Ramos (cell line): Measurements from ENCODE around the gene SH3TC1.

Experiments used
- in situ Hi-C: fragments of 300-500 bp; cut with MboI; formaldehyde crosslinking; loops from one replicate; pipeline ENCODE4 v1.14.3; 2022; ENCODE audit warnings: low sequenced_read_pairs; ENCODE audit not compliant: unreplicated experiment

The SH3TC1 gene

GRCh38 chr4:8239226-8239625 is 40.1 kb downstream of the SH3TC1 start:
- in situ Hi-C loops = no loop called here

GRCh38 chr4:8239661-8240060 is 40.6 kb downstream of the SH3TC1 start:
- in situ Hi-C loops = loop anchor here (5.0 kb wide), 1 partner anchor 163 kb away; no protein-coding TSS in a partner anchor

GRCh38 chr4:8240211-8241041 is 41.3 kb downstream of the SH3TC1 start:
- in situ Hi-C loops = loop anchor here (5.0 kb wide), 1 partner anchor 162 kb away; no protein-coding TSS in a partner anchor

DNA sequence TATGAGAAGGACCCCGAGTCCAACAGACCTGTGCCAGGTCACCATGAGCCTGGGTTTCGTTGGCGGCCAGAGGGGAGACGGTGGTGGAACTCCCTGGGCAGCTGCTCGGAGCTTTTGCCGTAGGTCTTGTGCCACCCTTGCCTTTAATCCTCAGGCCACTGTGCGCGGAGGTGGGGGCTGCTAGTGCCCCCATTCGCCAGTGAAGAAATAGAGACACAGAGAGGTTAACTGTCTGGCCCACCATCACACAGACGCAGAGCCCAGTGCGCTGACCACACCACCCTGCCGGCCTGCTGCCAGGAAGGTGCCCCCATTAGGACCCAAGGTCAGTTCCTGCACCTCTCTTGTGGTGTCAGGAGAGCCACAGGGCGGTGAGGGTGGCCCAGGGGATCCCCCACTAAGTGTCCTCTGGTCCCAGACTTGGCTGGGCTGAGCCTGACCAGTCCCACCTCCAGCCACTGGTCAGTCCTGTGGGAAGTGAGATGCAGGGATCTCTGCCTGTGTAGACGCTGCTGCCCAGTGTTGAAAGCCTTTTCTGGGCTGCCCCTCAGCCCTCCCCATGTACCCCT is 42.2 kb downstream of the SH3TC1 start:
- in situ Hi-C loops = loop anchor here (5.0 kb wide), 1 partner anchor 161 kb away; no protein-coding TSS in a partner anchor

GRCh38 chr4:8241895-8242696 is 43.0 kb downstream of the SH3TC1 start:
- in situ Hi-C loops = loop anchor here (5.0 kb wide), 1 partner anchor 160 kb away; no protein-coding TSS in a partner anchor

DNA sequence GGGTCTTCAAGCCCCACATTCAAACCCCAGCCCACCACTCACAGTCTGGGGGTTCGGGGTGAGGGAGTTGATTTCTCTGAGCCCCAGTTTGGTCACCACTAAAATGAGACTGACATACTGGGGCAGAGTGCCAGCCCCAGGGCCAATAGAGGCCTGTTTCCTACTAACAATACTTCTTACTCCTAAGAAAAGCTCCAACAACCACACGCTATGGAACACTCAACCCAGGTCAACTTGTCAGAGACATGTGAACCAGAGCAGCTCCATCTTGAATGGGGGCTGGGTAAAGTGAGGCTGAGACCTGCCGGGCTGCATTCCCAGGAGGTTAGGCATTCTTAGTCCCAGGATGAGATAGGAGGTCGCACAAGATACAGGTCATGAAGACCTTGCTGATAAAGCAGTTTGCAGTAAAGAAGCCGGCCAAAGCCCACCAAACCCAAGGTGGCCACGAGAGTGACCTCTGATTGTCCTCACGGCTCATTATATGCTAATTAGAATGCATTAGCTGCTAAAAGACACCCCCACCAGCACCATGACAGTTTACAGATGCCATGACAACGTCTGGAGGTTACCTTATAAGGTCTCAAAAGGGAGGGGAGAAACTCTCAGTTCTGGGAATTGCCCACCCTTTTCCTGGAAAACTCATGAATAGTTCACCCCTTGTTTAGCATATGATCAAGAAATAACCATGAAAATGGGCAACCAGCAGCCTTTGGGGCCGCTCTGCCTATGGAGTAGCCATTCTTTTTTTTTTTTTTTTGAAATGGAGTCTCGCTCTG is 43.9 kb downstream of the SH3TC1 start:
- in situ Hi-C loops = loop anchor here (5.0 kb wide), 1 partner anchor 159 kb away; no protein-coding TSS in a partner anchor

DNA sequence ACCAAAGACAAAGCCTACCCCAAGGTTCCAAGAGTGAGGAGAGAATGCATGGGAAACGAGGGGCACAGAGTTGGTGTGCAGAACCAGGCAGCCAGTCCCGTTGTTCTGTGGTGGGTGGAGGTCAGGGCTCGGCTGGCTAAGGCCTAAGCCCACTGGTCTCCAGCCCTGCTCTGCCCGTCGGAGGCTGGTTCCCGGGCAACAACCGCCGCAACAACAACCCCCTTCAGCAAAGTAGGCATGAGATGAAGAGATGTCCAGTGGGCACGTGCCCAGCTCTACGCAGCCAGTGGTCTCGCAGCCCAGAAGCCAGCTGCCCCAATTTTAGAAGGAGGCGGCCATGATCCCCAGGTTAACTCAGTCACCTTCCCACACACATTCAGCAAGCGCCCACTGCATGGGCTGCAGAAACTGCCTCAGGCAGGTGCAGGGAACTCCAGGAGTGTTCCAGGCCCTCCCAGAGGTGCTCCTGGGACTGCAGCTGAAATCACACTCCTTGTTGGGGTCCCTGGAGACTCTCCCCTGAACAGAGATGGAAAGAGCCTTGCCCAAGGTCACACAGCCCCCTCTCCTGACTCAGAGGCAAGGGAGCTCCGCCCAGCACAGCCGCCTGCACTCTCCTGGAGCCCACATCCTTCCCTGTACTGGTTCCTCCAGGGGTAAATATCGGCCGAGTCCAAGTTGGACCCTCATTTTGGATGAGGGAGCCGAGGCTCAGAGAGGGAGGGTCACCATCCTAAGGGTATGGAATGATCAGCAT is 45.1 kb downstream of the SH3TC1 start:
- in situ Hi-C loops = loop anchor here (5.0 kb wide), 1 partner anchor 158 kb away; no protein-coding TSS in a partner anchor

DNA sequence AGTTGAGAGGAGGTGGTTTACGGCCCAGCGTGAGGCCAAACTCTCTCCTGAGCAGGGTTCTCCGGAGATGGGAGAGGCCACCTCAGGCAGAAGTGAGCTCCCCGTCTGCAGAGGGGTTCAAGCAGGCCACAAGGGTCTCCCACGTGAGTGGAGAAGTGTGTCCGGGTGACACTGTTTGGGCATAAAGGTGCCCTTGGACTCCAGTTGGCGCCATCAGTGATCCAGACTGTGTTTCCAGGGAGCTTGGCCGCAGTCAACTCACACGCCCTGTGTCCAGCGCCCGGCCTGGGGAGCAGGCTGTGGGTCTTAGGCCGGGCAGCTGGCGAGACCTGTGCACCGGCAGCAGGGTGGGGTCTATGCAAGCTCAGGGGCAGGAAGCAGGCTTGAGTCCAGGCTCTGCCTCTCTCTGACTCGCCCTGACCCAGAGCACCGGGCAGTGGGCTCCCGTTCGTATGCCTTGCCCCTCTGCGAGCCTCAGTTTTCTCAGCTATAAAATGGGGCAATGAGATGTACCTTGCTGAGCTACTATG is 45.9 kb downstream of the SH3TC1 start:
- in situ Hi-C loops = loop anchor here (5.0 kb wide), 1 partner anchor 157 kb away; no protein-coding TSS in a partner anchor

GRCh38 chr4:8245884-8246833 is 47.1 kb downstream of the SH3TC1 start:
- in situ Hi-C loops = no loop called here

GRCh38 chr4:8247047-8247930 is 48.2 kb downstream of the SH3TC1 start:
- in situ Hi-C loops = no loop called here

GRCh38 chr4:8248091-8248490 is 49.0 kb downstream of the SH3TC1 start:
- in situ Hi-C loops = no loop called here

- in situ Hi-C loops = no loop called here
Observed at GRCh38 chr4:8250227-8250626, 51.1 kb downstream of the SH3TC1 start.

- in situ Hi-C loops = no loop called here
Observed at GRCh38 chr4:8250637-8251036, 51.5 kb downstream of the SH3TC1 start.

- in situ Hi-C loops = no loop called here
Observed at GRCh38 chr4:8251110-8251883, 52.2 kb downstream of the SH3TC1 start.

DNA sequence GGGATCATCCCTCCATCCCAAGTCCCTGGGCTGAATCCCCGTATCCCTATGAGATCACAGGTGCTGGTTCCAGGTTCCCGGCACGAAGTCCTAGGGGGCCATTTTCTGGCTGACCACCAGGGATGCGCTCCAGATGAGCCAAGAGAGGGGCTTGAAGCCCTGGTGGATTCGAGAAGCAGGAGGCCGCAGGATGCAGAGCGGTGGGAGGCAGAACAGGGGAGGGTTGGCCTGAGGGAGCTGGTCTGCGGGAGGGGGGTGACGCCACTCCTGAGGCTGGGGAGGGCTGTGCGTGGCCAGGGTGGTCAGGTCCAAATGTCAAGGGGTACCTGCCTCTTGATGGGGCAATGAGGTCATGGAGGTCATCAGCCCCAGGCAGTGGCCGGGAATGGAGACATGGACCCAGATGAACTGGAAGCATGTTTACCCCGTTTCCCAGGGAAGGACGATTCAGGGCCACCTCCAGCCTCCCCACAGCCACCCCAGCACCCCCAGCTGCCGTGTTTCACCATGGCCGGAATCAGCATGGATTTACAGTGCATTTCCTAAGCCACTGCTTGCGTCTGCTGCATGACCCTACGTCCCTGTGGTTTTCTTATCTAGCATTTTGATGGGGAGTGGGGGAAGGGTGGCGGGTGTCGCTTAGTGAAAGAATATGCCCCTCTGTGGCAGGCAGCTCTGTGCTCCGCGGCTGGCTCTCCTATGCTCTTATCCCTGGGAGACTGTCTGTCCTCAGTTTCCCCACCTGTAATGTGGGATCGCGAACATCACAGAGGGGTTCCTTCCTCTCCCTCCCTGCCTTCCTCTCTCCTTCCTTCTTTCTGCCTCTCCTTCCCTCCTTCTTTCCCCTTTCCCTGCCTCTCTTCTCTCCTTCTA is 53.4 kb downstream of the SH3TC1 start:
- in situ Hi-C loops = no loop called here
